ENCODE data around the gene ACAT2.

ACAT2 gene

GRCh38 chr6:159726918-159727716 lies 34.7 kb upstream of the ACAT2 start, which contains the start of gene WTAP (continued):
- TF ChIP-seq HIC1 (tag by site-specific recombination; IDR thresholded peaks at IDR 0.05) = peak; percentile 96
- TF ChIP-seq ZNF248 (tag by site-specific recombination; IDR thresholded peaks at IDR 0.05) = no peak
- no peak; the same call in 1 of the 2 replicates for TF ChIP-seq PRDM2 (tag by site-specific recombination; IDR thresholded peaks at IDR 0.05; ENCODE audit: borderline replicate concordance)
- peak; percentile 85 for TF ChIP-seq PATZ1 (tag by site-specific recombination; IDR thresholded peaks at IDR 0.05)
- peak; percentile 72 for TF ChIP-seq PRDM4 (tag by site-specific recombination; IDR thresholded peaks at IDR 0.05)
- TF ChIP-seq ZNF174 (tag by site-specific recombination; IDR thresholded peaks at IDR 0.05) = no peak
- TF ChIP-seq KLF16 (tag by site-specific recombination; IDR thresholded peaks at IDR 0.05) = peak; percentile 97
- peak; percentile 79; the same call in 1 of the 2 replicates for TF ChIP-seq ZFP37 (tag by site-specific recombination; IDR thresholded peaks at IDR 0.05)
- TF ChIP-seq BCL11B (tag by site-specific recombination; IDR thresholded peaks at IDR 0.05; ENCODE audit: low read depth) = peak; percentile 99
- peak; percentile 82 for TF ChIP-seq EGR2 (tag by site-specific recombination; IDR thresholded peaks at IDR 0.05; ENCODE audit: low read depth)
- no peak for TF ChIP-seq ZNF510 (tag by site-specific recombination; IDR thresholded peaks at IDR 0.05; ENCODE audit: insufficient replicate concordance)
- TF ChIP-seq SP2 (tag by site-specific recombination; IDR thresholded peaks at IDR 0.05) = peak; percentile 91
- TF ChIP-seq ZNF341 (tag by site-specific recombination; IDR thresholded peaks at IDR 0.05; ENCODE audit: low read depth) = peak; percentile 67
- peak; percentile 97 for TF ChIP-seq ZNF561 (tag by site-specific recombination; IDR thresholded peaks at IDR 0.05; ENCODE audit: borderline replicate concordance)
- TF ChIP-seq ZNF548 (tag by site-specific recombination; IDR thresholded peaks at IDR 0.05) = no peak
- no peak; the same call in 1 of the 2 replicates for TF ChIP-seq HOXA7 (CRISPR knock-in tag; IDR thresholded peaks at IDR 0.05; ENCODE audit: borderline replicate concordance)
- TF ChIP-seq PRDM10 (tag by site-specific recombination; IDR thresholded peaks at IDR 0.05) = peak; percentile 87
- TF ChIP-seq ELK4 (IDR thresholded peaks at IDR 0.05; ENCODE audit: borderline replicate concordance, low read depth, low read length) = no peak
- 0 out of 2 replicates have a peak, but pooled peaks have one; percentile 51 for TF ChIP-seq MYNN (tag by site-specific recombination; IDR thresholded peaks at IDR 0.05; ENCODE audit: borderline replicate concordance)
- no peak for TF ChIP-seq ZNF555 (tag by site-specific recombination; conservative IDR thresholded peaks at IDR 0.05)
